SK-N-SH treated with all-trans-retinoic acid at 6 μM for 48 hours (cell line): ENCODE results near the gene NUP214.

Experiments
- ZNF565 ChIP-seq: fragments of 450-650 bp; formaldehyde crosslinking; conservative IDR thresholded peaks from 2 replicates; pipeline ENCODE4 v1.5.0; 2020; ENCODE audit warnings: low read depth, mild to moderate bottlenecking, moderate library complexity
- TF ChIP-seq, protein P1 (sequence below): fragments of 250-450 bp; sonication (Bioruptor Pico); IDR thresholded peaks from 2 replicates; pipeline ENCODE4 v1.8.0; 2020; ENCODE audit warnings: mild to moderate bottlenecking, moderate library complexity, borderline replicate concordance

DNA sequence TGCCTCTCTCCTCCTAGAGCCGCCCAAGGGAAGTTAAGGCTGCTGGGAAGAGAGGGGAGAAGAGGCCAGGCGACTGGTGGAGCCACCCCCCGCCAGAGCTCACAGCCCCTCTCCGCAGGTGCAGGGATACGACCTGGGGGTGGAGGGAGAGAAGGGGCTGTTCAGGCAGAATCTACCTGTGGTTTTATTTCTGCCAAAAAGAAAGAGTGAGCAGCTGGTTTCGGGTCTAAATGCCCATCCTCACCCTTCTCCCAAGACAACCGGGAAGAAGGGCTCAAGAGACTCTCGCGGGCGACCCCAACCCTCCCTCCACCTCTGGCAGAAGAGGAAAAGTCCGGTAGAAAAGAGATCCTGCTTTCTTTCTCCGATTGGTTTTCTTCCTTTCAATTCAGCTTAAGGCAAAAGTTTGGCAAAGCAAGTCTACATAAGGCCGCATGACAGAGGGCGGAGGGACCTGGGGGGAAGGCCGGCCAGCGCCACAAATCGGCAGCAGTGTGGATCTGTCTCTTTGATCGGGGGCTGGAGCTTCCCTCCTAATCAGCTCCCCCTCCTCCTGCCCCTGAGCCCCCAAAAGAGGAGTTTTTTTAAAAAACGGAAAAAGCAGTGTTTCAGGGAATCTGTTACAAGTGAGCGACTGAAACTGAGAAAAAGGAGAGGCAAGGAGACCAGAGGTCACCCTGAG is 134.7 kb downstream of the NUP214 start:
- TF ChIP-seq, protein P1, sequence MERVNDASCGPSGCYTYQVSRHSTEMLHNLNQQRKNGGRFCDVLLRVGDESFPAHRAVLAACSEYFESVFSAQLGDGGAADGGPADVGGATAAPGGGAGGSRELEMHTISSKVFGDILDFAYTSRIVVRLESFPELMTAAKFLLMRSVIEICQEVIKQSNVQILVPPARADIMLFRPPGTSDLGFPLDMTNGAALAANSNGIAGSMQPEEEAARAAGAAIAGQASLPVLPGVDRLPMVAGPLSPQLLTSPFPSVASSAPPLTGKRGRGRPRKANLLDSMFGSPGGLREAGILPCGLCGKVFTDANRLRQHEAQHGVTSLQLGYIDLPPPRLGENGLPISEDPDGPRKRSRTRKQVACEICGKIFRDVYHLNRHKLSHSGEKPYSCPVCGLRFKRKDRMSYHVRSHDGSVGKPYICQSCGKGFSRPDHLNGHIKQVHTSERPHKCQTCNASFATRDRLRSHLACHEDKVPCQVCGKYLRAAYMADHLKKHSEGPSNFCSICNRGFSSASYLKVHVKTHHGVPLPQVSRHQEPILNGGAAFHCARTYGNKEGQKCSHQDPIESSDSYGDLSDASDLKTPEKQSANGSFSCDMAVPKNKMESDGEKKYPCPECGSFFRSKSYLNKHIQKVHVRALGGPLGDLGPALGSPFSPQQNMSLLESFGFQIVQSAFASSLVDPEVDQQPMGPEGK (CRISPR knock-in tag): no peak
- TF ChIP-seq ZNF565 (CRISPR knock-in tag): no peak
